ENCODE data around the gene AREG.

DNA sequence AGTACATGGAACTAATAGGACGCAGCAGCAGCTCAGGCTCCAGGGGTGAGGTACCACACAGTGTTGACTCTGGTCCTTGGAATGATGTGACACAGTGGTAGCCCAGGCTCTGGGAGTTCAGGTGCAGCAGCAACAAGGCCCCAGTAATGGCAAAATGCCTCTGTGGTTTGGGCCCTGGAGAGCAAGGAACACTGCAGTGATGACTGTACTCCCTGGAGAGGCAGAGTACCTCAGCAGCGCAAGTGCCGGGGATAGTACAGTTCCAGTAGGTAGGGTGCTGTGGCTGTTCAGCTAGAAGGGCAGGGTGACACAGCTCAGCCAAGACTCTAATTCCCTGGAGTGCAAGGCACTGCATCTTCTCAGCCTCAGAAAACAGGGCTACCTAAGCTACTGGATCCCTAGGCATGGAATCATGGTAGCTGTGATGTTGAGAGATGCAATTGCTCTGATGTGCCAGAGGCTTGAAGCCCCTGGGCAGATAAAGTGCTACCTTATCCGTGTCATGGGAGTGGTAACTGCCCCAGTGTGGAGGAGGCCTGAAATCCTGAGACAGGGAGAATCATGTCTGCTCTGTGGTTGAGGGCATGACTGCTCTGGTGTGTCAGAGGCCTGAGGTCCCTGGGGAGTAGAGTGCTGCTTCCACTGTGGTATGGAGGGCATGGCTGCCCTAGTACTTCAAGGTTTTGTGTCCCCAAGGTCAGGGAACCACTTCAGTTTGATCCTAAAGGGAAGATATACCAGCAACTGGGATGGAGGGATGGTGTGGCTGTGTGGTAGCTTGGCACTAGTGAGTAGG lies 55.2 kb downstream of the AREG start:
- TF ChIP-seq, protein P1, sequence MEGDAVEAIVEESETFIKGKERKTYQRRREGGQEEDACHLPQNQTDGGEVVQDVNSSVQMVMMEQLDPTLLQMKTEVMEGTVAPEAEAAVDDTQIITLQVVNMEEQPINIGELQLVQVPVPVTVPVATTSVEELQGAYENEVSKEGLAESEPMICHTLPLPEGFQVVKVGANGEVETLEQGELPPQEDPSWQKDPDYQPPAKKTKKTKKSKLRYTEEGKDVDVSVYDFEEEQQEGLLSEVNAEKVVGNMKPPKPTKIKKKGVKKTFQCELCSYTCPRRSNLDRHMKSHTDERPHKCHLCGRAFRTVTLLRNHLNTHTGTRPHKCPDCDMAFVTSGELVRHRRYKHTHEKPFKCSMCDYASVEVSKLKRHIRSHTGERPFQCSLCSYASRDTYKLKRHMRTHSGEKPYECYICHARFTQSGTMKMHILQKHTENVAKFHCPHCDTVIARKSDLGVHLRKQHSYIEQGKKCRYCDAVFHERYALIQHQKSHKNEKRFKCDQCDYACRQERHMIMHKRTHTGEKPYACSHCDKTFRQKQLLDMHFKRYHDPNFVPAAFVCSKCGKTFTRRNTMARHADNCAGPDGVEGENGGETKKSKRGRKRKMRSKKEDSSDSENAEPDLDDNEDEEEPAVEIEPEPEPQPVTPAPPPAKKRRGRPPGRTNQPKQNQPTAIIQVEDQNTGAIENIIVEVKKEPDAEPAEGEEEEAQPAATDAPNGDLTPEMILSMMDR (IDR thresholded peaks at IDR 0.05 in 2 of 3, conservative IDR thresholded peaks at IDR 0.05 in 1 of 3; ENCODE audit: borderline replicate concordance in 1 of 3, insufficient read depth in 1 of 3, low read depth in 2 of 3, low read length in 2 of 3): no peak
- TF ChIP-seq EZH2 (IDR thresholded peaks at IDR 0.05): no peak
- TF ChIP-seq ZFX (IDR thresholded peaks at IDR 0.05): no peak
- no peak for TF ChIP-seq POLR2A (IDR thresholded peaks at IDR 0.05; ENCODE audit: borderline replicate concordance, extremely low read depth, insufficient read depth, insufficient read length)
- no peak for TF ChIP-seq YY1 (IDR thresholded peaks at IDR 0.05; ENCODE audit: extremely low read depth, insufficient replicate concordance, low read depth, low read length)
- no peak for TF ChIP-seq SRF (IDR thresholded peaks at IDR 0.05; ENCODE audit: low read depth)
- TF ChIP-seq, protein P2, sequence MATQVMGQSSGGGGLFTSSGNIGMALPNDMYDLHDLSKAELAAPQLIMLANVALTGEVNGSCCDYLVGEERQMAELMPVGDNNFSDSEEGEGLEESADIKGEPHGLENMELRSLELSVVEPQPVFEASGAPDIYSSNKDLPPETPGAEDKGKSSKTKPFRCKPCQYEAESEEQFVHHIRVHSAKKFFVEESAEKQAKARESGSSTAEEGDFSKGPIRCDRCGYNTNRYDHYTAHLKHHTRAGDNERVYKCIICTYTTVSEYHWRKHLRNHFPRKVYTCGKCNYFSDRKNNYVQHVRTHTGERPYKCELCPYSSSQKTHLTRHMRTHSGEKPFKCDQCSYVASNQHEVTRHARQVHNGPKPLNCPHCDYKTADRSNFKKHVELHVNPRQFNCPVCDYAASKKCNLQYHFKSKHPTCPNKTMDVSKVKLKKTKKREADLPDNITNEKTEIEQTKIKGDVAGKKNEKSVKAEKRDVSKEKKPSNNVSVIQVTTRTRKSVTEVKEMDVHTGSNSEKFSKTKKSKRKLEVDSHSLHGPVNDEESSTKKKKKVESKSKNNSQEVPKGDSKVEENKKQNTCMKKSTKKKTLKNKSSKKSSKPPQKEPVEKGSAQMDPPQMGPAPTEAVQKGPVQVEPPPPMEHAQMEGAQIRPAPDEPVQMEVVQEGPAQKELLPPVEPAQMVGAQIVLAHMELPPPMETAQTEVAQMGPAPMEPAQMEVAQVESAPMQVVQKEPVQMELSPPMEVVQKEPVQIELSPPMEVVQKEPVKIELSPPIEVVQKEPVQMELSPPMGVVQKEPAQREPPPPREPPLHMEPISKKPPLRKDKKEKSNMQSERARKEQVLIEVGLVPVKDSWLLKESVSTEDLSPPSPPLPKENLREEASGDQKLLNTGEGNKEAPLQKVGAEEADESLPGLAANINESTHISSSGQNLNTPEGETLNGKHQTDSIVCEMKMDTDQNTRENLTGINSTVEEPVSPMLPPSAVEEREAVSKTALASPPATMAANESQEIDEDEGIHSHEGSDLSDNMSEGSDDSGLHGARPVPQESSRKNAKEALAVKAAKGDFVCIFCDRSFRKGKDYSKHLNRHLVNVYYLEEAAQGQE (IDR thresholded peaks at IDR 0.05; ENCODE audit: low read depth): no peak
- no peak for TF ChIP-seq RAD21 (IDR thresholded peaks at IDR 0.05; ENCODE audit: low read depth)
- TF ChIP-seq POLR2AphosphoS5 (IDR thresholded peaks at IDR 0.05; ENCODE audit: low read depth, low read length): no peak
- no peak for TF ChIP-seq JUND (IDR thresholded peaks at IDR 0.05)
- TF ChIP-seq TCF7L2 (IDR thresholded peaks at IDR 0.05; ENCODE audit: borderline replicate concordance, extremely low read depth, insufficient read depth, insufficient read length): no peak
- TF ChIP-seq, protein P3, sequence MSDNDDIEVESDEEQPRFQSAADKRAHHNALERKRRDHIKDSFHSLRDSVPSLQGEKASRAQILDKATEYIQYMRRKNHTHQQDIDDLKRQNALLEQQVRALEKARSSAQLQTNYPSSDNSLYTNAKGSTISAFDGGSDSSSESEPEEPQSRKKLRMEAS (IDR thresholded peaks at IDR 0.05): no peak
- TF ChIP-seq ZNF274 (IDR thresholded peaks at IDR 0.05; ENCODE audit: low read depth, low read length): no peak

Data from HCT116 (cell line).